GM19463 (cell line): Measurements from ENCODE around the gene FHIT.

Experiments used
- ATAC-seq: cut with Tn5 transposase; IDR thresholded peaks from one replicate; pipeline ENCODE4 v1.9.1; 2021; ENCODE audit warnings: mild to moderate bottlenecking, moderate library complexity; ENCODE audit not compliant: unreplicated experiment

The FHIT gene

DNA sequence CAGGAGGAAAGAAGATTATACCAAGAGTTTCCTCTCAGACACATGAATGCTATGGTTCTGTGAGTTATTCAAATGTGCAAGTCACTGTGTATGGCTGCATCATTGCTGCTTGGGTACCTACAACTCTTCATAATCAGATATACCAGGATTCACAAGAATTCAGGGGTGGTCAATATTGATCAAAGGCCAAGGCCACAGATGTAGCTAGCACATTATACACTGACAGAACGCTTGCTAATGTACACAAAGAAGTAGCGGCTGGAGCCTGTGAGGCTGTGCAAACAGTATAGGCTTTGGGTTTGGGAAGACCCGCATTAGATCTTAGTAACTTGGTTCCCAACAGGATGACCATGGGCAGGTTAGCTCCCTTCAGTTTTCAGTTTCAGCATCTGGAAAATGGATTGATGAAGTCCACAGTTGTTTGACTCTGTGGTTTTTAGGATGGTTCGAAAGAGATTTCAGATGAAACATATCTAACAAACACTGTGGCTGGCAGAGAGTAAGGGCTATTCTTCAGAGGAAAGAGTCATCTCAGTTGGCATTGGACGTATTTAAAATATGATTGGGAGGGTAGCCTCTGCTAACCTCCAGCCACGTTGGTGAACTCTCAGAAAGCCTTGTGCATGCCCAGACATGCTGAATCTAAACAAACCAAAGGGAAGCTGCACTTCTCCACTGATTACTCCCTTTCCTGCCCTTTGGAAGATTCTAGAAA, 1452.7 kb downstream of the FHIT start:
- no peak for ATAC-seq

DNA sequence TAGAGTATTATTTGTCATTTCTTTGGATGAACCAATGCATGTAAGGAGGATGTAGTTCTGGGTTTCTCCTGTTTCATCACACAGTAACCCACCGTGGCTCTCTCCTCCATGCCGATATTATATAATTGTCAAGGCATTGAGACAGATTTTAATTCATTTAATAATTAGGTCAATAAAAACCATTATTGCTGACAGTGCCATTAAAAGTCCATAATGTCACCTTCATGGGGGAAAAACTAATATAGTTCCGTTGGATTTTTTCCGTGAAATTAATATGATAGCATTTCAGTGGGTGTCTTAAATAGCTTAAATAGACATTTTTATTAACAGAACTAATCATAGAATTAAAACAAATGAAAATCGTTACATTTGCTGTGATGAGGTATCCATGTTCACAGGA, 1453.7 kb downstream of the FHIT start:
- no peak for ATAC-seq

DNA sequence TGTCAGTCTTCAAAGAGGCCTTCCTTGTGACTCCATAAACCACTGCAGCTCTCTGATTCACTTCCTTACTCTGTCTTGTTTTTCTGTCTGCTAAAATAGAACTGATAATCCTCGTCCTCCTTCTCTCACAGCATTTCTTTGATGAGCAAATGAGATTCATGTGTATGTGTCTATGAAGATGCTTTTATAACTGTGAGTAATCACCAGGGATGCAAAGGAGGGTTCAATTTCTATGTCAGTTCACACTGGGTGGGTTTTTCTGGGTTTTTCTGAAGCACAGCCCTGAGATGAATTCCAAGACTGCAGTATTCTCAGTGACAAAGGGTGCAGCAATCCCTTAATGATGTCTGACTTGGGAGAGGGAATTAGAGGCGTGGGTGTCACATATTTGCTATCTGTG, 1454.8 kb downstream of the FHIT start:
- ATAC-seq = no peak

DNA sequence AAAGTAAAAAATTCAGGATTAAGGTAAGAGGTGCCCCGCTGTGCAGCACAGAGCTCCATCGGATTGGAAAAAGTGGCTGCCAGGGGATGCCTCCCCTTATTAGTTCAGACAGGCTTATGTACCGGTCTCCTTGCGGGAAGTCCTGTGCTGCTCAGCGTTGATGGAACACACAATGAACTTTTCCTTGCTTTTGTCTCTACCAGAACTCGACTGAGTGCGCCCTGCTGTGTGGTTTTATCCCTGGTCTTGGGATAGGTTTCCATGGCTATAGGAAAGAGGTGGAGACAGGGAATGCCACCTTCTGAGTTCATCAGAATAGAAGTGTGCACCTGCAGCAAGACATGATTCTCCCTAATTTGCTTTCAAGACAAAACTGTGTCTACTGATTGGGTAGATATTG, 1455.5 kb downstream of the FHIT start:
- no peak for ATAC-seq

DNA sequence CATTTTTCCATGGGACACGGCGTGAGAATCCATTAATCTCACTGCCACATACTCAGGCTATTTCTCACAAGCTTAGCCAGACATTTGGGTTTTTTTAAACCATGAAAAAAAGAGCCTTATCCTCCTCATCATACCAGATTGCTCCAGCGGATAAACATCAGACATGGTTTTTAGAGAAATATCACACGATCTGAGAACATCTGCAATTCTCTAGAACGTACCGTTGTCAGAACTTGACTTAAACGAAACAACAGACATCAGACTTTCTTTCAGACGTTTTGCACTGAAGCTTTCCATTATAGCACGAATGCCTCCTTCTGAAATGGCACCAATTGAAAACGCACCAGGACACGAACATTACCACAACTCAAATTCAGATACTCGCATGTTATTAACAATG, 1457.3 kb downstream of the FHIT start:
- ATAC-seq = no peak

DNA sequence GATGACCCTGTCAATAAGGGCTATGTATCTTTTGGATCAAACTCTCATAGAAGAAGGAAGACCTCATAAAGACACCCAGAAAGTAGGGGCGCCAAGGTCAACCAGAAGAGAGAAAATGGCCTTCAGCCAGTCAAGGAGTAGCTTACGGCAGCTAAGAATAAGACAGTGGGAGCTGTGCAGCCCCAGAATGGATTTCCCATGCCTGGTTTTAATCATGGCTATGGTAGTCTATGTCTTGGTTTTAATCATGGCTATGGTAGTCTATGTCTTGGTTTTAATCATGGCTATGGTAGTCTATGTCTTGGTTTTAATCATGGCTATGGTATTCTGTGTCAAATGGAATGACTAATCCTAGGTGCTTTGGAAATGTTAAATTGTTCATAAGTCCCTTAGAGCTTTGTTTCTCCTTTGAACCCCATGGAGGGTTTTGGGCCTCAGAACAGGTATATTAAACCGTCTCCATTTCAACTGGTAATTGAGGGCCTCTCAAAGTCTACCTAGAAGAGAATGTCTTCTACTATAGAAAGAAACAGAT, 1459.4 kb downstream of the FHIT start:
- no peak for ATAC-seq

DNA sequence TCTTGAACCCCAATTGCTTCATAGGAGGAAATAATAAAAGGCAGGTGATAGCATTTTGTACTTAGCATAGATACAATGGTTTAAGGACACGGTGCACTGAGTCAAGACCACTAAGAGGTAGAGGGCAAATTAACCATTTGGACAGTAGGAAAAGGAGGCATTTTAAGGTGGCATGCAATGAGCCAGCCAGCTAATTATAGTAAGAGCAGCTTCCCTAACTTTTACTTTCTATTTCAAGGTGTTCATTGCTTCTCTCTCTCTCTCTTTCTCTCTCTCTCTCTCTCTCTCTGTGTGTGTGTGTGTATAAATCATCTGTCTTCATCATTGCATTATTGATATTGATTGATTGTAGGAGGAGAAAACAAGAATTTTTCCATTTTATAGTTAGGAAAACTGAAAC, 1461.0 kb downstream of the FHIT start:
- no peak for ATAC-seq

DNA sequence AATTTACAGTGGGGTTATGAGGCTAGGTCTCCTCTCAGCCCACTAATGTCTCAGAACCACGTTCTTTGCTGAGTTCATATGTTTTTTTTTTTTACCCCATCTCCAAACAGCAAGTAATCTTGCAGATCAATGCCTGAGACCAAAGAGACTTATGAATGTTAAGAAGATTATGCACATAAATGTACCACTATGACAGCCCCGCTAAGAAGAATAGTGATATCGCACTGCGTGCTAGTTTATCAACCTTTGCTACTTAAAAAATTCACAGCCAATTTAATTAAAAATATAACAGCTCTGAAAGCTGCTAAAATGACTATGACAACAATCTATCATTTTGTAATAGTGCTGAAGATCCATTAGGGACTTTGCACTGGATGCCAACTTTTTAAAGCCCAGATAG, 1462.5 kb downstream of the FHIT start:
- no peak for ATAC-seq

DNA sequence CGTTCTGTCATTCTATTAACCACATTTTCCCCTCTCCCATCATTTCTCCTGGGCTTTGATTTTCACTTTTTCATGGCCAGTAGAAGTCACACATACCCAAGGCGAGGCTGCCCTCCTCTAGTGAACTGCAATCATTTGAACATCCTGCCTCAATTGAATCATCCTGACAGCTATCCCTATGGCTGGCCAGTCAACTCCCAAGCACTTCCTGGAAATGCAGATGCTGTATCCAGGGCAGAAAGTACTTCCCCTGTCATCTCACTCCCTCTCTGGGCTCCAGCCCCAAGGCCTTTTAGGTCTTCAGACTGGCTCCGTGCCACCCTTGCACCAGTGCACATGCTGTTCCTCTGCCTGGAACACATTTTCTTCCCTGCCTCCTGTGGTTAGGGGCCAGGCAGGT, 1463.1 kb downstream of the FHIT start:
- ATAC-seq = no peak

DNA sequence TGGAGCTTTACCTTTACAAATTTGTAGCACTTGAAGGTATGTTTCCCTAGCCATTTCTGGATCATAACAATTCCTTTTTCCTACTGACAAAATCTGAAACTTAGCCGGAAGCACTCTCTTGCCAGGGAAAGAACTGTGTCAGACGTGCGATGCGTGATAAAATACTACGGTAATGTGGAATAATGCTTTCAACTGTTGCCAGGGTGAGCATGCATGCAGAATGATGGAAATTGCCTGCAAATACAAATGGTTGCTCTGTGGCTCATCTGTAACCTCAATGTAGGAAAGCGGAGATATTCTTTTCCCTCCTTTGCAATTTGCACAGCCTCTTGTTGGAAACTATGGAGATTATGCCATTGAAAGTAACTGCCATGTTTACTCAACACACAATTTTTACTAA, 1464.9 kb downstream of the FHIT start:
- no peak for ATAC-seq

DNA sequence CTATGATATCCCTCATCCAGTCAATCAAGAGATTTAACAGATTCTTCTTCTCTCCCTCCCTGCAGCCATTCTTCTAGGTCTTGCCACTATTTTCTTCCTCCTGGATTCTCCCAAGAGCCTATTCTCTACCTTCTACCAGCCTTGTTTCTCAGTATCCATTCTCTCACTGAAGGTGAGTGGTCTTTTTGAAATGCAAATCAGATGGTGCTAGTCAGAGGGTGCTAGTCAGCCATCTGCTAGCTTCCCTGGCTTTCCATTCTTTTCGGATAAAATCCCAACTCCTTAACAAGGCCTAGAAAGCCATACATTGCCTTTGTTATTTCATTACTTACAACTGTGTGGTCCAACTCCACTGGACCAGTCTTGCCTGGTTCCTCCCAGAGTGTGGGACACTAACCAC, 1467.1 kb downstream of the FHIT start:
- ATAC-seq = no peak

DNA sequence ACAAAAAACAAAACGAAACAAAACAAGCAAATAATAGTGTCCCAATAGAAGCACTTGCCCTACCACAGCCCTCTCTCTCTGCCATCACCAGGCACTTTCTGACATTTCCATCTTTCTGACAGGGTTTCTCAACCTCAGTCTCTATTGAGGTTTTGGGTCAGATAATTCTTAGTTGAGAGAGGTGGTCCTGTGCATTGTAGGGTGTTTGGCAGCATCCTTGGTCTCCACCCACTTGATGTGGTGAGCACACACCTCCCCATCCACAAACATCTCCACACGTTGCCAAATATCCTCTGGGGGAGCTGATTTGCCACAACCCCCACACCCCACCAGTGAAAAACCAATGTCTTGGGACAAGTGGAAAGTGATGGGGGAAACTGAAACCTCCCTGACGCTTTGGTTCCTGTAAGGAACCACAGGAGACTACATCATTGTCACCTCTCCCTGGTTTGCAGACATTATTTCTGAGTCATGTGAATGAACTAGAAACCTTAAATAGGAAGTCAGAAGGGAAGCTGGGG, 1467.7 kb downstream of the FHIT start:
- ATAC-seq = no peak

DNA sequence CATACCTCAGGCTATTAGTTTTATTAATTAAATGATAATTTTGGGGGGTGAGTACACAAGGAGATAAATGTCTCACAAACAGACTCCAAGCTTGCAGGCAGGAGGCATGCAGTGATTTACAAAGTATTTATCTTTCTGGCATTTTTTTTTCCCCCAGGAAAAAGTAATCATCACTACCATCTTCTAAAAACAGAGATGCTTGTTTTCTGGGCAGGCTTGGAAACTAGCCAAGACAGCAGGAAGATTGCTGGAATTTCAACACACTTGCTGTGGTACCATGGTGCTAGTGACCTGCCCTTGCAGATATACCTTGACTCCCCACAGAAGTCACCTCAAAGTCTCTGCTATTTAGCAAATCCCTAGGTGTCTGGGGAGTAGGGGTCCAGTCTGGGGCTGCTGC, 1468.6 kb downstream of the FHIT start:
- no peak for ATAC-seq

DNA sequence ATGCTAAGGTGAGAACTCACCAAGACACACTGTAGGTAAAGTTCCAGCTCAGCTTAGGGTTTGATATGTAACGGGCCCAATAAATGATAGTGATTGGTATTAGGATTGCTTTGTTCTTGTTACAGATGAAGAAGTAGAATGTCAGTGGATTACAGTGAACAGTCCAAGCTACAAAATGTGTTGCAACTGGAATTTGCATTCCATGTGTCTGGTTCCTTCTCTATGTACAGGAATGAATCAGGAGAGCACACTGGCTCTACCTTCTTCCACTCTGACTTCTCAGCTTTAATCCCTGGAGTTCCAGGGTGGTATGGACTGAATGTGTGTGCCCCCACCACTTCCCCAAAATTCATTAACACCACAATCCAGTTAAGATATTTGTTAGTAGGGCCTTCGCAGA, 1471.0 kb downstream of the FHIT start:
- ATAC-seq = no peak

DNA sequence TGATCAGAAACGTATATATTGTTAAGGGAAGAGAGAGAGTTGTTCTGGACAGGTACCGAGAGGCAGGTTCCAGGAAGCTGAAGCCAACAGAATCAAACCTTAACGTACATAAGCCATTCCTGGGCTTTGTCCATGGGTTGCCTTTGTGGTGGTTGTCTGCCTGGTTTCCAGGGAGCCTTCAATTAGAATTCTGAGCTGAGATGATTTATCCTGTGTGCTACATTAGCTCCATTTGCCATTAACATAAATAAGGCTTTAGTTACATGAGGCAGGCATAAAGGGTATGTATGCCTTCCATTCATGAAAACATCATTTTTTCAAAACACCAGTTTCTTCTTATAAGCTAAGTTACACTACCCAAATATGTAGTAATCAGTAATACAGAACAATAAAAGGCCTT, 1472.0 kb downstream of the FHIT start:
- no peak for ATAC-seq

DNA sequence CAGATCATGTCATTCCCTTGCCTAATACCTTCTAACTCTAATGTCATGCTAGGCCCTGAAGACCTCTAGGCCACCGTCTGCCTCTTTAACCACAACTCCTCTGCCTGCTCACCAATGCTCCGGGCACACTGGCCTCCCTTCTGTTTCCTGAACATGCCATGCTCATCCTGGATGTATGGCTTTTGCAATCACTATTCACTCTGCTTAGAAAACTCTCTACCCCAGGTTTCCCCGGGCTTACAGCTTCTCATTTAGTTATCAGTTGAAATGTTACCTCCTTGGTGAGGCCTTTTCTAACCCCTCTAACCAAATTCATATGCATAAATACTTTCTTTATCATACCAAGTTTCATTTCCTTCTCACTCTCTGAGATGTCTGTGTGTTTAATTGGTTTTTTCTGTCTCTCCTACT, 1473.6 kb downstream of the FHIT start:
- ATAC-seq = no peak

DNA sequence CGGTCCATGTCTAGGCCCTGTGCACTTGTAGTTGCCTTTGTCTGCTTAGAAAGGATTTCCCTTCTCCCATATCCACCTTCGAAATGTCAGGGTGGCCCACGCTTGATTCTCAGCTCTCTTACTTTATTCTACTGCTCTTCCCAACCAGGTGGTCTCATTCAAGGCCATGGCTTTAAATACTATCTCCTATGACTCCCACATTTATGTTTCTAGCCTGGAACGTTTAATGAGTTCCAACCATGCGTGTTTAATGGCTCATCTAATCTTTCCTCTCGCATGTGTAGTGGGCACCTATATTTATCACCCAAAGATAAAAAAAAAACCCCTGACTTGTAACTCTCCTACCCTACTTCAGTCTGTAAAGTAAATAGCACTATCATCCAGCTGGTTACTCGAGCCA, 1474.2 kb downstream of the FHIT start:
- no peak for ATAC-seq

DNA sequence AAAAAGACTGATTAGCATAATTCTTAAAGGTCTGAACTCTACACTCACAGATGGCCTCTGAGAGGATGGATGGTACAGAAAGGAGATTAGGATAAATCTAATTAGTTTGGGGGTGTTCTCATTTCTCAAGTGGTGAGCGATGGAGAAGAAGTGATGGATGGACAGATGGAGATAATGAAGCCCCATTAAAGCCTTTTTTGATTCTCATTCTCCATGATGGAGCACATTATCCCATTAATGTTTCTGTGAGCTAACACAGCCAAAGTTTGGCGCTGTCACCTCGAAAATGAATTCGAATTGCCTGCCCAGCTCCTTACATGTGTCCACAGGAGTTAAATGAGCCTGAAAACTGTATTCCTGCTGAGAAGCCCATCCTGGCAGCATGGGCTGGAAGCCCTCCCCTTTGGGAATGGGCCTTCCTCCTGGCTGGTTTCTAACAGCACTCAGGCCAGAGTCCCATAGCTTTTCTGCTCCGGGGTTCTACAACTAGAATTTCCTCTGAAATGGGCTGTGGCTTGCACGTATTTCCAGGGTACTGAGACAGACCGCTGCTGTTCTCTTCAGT, 1475.4 kb downstream of the FHIT start:
- no peak for ATAC-seq

DNA sequence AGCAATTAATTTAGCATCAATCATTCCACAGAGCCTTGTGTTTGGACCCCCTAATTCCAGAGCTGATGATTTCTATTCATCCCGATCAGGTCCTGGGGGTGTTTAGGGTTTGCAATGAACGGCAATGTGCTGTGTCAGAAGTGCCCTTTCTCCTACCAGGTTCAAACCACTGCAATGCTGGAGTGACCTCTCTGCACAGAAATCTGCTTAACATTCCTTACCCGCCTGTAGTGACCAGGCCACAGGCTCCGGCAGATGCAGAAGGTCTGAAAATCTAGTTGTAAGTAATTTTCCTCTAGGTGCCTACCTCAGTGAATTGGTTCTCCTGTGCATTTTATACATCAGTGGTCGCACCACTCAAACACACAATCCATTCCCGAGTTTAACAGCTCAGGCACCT, 1476.1 kb downstream of the FHIT start:
- no peak for ATAC-seq

DNA sequence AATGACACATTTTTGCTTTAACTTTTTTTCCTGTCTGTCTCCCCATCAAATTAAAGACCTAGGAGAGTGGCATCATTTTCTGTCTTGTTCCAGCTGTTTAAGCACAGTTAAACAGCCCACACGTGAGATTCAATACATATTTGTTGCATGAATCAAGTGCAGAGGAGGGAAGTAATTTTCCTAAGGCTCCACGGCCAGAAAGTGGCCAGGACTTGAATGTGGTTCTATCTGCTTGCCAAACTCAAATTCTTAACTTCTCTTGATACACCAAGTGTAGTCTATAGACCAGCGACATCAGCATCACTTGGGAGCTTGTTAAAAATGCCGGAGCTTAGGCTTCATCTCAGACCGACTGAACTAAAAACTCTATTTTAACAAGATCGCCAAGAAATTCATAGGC, 1476.6 kb downstream of the FHIT start:
- ATAC-seq = no peak

DNA sequence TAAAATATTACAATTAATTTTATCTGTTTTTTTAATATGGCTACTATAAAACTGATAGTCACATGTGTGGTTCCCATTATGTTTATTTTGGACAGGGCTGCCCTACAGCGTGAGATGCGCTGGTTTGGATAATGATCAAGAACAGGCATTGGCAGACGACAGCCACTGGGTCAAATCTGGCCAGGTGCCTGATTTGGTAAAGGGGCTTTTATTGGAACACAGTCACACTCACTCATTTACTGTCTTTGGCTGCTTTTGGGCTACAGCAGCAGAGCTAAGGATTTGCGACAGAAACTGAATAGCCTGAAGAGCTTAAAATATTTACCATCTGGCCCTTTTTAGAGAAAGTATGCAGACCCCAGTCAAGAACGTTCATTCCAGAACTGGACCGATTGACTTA, 1477.3 kb downstream of the FHIT start:
- no peak for ATAC-seq
